GM19395 (cell line): Measurements from ENCODE around the gene PSMD11.
"Not testable (repeated sequence)": the region's sequence is repeated elsewhere in the genome, so short reads cannot be mapped to it uniquely, and the experiment has no call there.

Experiments
- ATAC-seq: cut with Tn5 transposase; IDR thresholded peaks from one replicate; pipeline ENCODE4 v1.9.1; 2021; ENCODE audit warnings: mild to moderate bottlenecking, moderate library complexity; ENCODE audit not compliant: unreplicated experiment

Gene PSMD11

GRCh38 chr17:32504166-32504990, 60.1 kb downstream of the PSMD11 start:
- no peak for ATAC-seq

GRCh38 chr17:32508926-32509325, 64.6 kb downstream of the PSMD11 start:
- ATAC-seq, result no peak

GRCh38 chr17:32510466-32510865, 66.2 kb downstream of the PSMD11 start:
- ATAC-seq, result no peak

- ATAC-seq, result no peak
Measured at GRCh38 chr17:32512328-32512727, 68.0 kb downstream of the PSMD11 start.

- ATAC-seq, result no peak
Measured at GRCh38 chr17:32513579-32513978, 69.3 kb downstream of the PSMD11 start.

GRCh38 chr17:32514606-32515005, 70.3 kb downstream of the PSMD11 start:
- no peak for ATAC-seq

GRCh38 chr17:32515677-32516383, 71.5 kb downstream of the PSMD11 start:
- no peak for ATAC-seq

- no peak for ATAC-seq
Measured at GRCh38 chr17:32516450-32516849, 72.1 kb downstream of the PSMD11 start.

- no peak for ATAC-seq
Measured at GRCh38 chr17:32516940-32517701, 72.8 kb downstream of the PSMD11 start.

GRCh38 chr17:32517982-32518381, 73.7 kb downstream of the PSMD11 start:
- ATAC-seq, result no peak

- ATAC-seq, result no peak
Measured at GRCh38 chr17:32518646-32519227, 74.4 kb downstream of the PSMD11 start.

- no peak for ATAC-seq
Measured at GRCh38 chr17:32519228-32520103, 75.2 kb downstream of the PSMD11 start.

- ATAC-seq, result no peak
Measured at GRCh38 chr17:32520104-32520701, 75.9 kb downstream of the PSMD11 start.

- no peak for ATAC-seq
Measured at GRCh38 chr17:32520737-32521404, 76.6 kb downstream of the PSMD11 start.

GRCh38 chr17:32523017-32523680, 78.8 kb downstream of the PSMD11 start:
- ATAC-seq, result peak; percentile 66

GRCh38 chr17:32523827-32524552, 79.7 kb downstream of the PSMD11 start:
- peak; percentile 57 for ATAC-seq

- not testable (repeated sequence) for ATAC-seq
Measured at GRCh38 chr17:32524553-32524880, 80.2 kb downstream of the PSMD11 start.

GRCh38 chr17:32525122-32525521, 80.8 kb downstream of the PSMD11 start:
- ATAC-seq, result no peak
